ENCODE results near the gene RAB31. TPM values are rescaled to one million over a fixed set of nuclear protein-coding genes. Genes with fewer than 3 reads are reported as not detected.
"Not testable (repeated sequence)": the region's sequence is repeated elsewhere in the genome, so short reads cannot be mapped to it uniquely, and the experiment has no call there.

RAB31 gene
- total RNA-seq, 1 experiment from 2014 or later = 118 TPM

DNA sequence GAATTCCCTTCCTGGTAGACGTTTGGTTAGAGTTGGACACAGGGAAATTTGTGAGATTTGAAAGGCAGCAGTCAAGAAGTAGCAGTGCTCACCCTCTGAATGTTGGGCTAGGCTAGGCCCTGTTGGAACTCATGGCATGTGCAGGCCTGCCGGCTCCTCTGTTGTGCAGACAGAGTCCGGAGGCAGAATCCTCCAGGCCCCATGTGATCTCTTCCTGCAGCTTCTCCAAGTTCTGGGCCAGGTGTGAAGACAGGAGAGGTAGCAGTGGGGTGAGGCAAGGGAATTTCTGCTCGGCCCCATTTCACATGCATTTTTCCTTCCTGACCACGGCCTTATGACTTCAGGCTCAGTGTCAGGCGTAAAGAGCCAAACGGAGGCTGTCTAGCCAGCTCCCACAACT lies 36.9 kb upstream of the RAB31 start:
- ATAC-seq (no peak), DNase-seq (ENCODE audit: low read depth, low spot score) (no peak)
- TF ChIP-seq, protein P1, sequence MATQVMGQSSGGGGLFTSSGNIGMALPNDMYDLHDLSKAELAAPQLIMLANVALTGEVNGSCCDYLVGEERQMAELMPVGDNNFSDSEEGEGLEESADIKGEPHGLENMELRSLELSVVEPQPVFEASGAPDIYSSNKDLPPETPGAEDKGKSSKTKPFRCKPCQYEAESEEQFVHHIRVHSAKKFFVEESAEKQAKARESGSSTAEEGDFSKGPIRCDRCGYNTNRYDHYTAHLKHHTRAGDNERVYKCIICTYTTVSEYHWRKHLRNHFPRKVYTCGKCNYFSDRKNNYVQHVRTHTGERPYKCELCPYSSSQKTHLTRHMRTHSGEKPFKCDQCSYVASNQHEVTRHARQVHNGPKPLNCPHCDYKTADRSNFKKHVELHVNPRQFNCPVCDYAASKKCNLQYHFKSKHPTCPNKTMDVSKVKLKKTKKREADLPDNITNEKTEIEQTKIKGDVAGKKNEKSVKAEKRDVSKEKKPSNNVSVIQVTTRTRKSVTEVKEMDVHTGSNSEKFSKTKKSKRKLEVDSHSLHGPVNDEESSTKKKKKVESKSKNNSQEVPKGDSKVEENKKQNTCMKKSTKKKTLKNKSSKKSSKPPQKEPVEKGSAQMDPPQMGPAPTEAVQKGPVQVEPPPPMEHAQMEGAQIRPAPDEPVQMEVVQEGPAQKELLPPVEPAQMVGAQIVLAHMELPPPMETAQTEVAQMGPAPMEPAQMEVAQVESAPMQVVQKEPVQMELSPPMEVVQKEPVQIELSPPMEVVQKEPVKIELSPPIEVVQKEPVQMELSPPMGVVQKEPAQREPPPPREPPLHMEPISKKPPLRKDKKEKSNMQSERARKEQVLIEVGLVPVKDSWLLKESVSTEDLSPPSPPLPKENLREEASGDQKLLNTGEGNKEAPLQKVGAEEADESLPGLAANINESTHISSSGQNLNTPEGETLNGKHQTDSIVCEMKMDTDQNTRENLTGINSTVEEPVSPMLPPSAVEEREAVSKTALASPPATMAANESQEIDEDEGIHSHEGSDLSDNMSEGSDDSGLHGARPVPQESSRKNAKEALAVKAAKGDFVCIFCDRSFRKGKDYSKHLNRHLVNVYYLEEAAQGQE (IDR thresholded peaks at IDR 0.05; ENCODE audit: insufficient read depth in 1 of 2, low read depth in 2 of 2, low read length in 1 of 2) = no peak
- TF ChIP-seq TCF7L2 (IDR thresholded peaks at IDR 0.05; ENCODE audit: low read depth, low read length) (no peak), SIN3A (IDR thresholded peaks at IDR 0.05; ENCODE audit: borderline replicate concordance, insufficient read depth, low read depth, low read length) (no peak), POLR2AphosphoS5 (IDR thresholded peaks at IDR 0.05; ENCODE audit: low read depth, low read length) (no peak)
- TF ChIP-seq, protein P2, sequence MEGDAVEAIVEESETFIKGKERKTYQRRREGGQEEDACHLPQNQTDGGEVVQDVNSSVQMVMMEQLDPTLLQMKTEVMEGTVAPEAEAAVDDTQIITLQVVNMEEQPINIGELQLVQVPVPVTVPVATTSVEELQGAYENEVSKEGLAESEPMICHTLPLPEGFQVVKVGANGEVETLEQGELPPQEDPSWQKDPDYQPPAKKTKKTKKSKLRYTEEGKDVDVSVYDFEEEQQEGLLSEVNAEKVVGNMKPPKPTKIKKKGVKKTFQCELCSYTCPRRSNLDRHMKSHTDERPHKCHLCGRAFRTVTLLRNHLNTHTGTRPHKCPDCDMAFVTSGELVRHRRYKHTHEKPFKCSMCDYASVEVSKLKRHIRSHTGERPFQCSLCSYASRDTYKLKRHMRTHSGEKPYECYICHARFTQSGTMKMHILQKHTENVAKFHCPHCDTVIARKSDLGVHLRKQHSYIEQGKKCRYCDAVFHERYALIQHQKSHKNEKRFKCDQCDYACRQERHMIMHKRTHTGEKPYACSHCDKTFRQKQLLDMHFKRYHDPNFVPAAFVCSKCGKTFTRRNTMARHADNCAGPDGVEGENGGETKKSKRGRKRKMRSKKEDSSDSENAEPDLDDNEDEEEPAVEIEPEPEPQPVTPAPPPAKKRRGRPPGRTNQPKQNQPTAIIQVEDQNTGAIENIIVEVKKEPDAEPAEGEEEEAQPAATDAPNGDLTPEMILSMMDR (IDR thresholded peaks at IDR 0.05) = no peak
- BruUV-seq (replicated peaks) = no TSS peak
- ChIA-PET CTCF (no interaction called here), POLR2A (no interaction called here)
- intact Hi-C loops (cut with micrococcal nuclease; ENCODE audit: unreplicated experiment) = no loop called here
- Histone ChIP-seq H3K9me3 (ENCODE audit: control insufficient read depth, insufficient read depth, low read depth, low read length) (no peaks in the 10 kb centered on the region), H3K27me3 (ENCODE audit: control insufficient read depth, insufficient read depth, low read length) (no peaks in the 10 kb centered on the region), H3K4me1 (ENCODE audit: control insufficient read depth, insufficient read depth, low read length) (peaks cover 7% of the 10 kb centered on the region; the same call in 1 of the 2 replicates), H3K36me3 (ENCODE audit: control insufficient read depth, insufficient read depth, low read length) (no peaks in the 10 kb centered on the region), H3K27ac (ENCODE audit: low read length) (no peak overlapping the region), H3K4me3 (ENCODE audit: low read depth in 2 of 2, low read length in 2 of 2) (no peak overlapping the region)
- in situ Hi-C loops (cut with HindIII; ENCODE audit: low pct_unique_long_range_greater_than_20kb, low sequenced_read_pairs) = no loop called here

DNA sequence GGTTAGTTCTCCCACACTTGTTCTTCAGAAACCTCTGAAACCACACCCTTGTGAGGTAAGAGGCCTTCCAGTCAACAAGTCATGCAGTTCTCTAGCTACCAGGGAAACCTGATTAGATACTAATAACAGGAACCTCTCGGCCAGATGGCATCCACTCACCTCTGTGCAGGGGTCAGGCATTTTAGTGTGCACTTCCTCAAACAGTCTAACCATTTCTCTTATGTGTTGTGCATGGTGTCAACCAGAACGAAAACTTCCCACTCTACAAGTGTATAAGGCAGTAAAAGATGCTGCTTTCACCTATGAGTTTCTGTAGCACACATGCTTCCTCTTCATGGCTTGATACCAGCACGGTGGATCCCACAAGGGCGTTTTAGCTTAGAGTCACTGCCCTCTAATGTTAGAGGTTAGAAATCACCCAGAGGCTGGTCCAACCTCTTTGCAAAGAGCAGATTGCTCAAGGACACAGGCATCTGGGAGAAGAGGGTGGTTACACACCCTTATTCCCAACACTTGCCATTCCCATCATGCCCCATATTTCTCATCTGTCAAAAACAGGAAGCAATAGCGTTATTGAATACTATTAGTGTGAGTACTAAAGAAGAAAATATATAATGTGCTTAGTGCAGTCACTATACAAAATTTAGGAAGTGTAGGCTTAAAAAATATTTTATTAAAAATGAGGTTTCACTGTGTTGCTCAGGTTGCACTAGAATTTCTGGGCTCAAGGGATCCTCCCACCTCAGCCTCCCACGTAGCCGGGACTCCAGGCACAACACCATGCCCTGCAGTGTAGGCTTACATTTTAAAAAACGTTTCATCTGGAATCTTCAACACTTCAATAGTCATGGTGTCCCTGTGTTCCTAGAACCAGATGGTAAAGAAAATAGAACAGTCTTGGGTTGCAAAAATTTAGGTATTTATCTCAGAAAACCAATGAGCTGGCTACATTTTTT lies 34.5 kb upstream of the RAB31 start:
- TF ChIP-seq SIN3A (IDR thresholded peaks at IDR 0.05; ENCODE audit: borderline replicate concordance, insufficient read depth, low read depth, low read length) = no peak
- TF ChIP-seq, protein P1 (IDR thresholded peaks at IDR 0.05; ENCODE audit: insufficient read depth in 1 of 2, low read depth in 2 of 2, low read length in 1 of 2) = no peak
- no peak for TF ChIP-seq TCF7L2 (IDR thresholded peaks at IDR 0.05; ENCODE audit: low read depth, low read length)
- TF ChIP-seq POLR2AphosphoS5 (IDR thresholded peaks at IDR 0.05; ENCODE audit: low read depth, low read length) = no peak
- TF ChIP-seq, protein P2 (IDR thresholded peaks at IDR 0.05) = peak; percentile 78
- Histone ChIP-seq H3K9me3 (ENCODE audit: control insufficient read depth, insufficient read depth, low read depth, low read length) (no peaks in the 10 kb centered on the region), H3K27ac (ENCODE audit: low read length) (no peak overlapping the region), H3K36me3 (ENCODE audit: control insufficient read depth, insufficient read depth, low read length) (no peaks in the 10 kb centered on the region), H3K4me1 (ENCODE audit: control insufficient read depth, insufficient read depth, low read length) (peaks cover 7% of the 10 kb centered on the region; the same call in 1 of the 2 replicates), H3K4me3 (ENCODE audit: low read depth in 2 of 2, low read length in 2 of 2) (no peak overlapping the region), H3K27me3 (ENCODE audit: control insufficient read depth, insufficient read depth, low read length) (no peaks in the 10 kb centered on the region)
- intact Hi-C loops (cut with micrococcal nuclease; ENCODE audit: unreplicated experiment) (loop anchor here (2.0 kb wide), 1 partner anchor 61 kb away; no protein-coding TSS in a partner anchor), in situ Hi-C loops (cut with HindIII; ENCODE audit: low pct_unique_long_range_greater_than_20kb, low sequenced_read_pairs) (no loop called here)
- BruUV-seq (replicated peaks) = no TSS peak
- peak; percentile 99 for ATAC-seq
- DNase-seq (ENCODE audit: low read depth, low spot score) = peak; percentile 41
- POLR2A ChIA-PET = interaction anchor here (1.0 kb wide), 1 partner anchor 54 kb away, joined by 4 read pairs; no protein-coding TSS in a partner anchor
- CTCF ChIA-PET = interaction anchor here (0.7 to 1.0 kb wide), 3 partner anchors 61 to 468 kb away, joined by 3 to 5 read pairs (median 3); no protein-coding TSS in a partner anchor

DNA sequence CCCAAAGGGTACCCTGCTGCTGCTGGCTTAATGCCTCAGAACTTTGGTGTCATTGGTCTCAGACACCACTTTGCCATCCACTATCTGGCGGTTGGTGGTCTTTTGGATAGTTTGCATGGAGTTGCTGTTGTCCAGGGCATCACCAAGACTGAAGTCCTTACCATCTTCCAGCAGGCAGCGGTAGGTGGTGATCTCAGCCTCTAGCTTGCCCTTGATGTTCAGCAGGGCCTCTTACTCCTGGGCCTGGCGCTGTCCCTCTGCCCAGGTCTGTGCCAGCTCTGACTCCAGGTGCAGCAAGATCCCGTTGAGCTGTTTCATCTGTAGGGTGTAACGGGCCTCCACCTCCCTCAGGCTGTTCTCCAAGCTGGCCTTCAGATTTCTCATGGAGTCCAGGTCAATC lies 29.9 kb upstream of the RAB31 start:
- H3K27ac ChIP-seq (ENCODE audit: low read length); H3K4me3 ChIP-seq (ENCODE audit: low read depth in 2 of 2, low read length in 2 of 2); POLR2A ChIA-PET; BruUV-seq (replicated peaks); H3K36me3 ChIP-seq (ENCODE audit: control insufficient read depth, insufficient read depth, low read length); H3K9me3 ChIP-seq (ENCODE audit: control insufficient read depth, insufficient read depth, low read depth, low read length); H3K27me3 ChIP-seq (ENCODE audit: control insufficient read depth, insufficient read depth, low read length); DNase-seq (ENCODE audit: low read depth, low spot score); CTCF ChIA-PET; ATAC-seq; intact Hi-C loops (cut with micrococcal nuclease; ENCODE audit: unreplicated experiment); in situ Hi-C loops (cut with HindIII; ENCODE audit: low pct_unique_long_range_greater_than_20kb, low sequenced_read_pairs): not testable (repeated sequence)
- peaks cover 10% of the 10 kb centered on the region for H3K4me1 ChIP-seq (ENCODE audit: control insufficient read depth, insufficient read depth, low read length)
